ENCODE data around the gene PBXIP1. TPM values are rescaled to one million over a fixed set of nuclear protein-coding genes. Genes with fewer than 3 reads are reported as not detected.

The PBXIP1 gene
- 53.8 to 56.2 TPM (median 56.2 TPM) in 3 replicates for total RNA-seq

DNA sequence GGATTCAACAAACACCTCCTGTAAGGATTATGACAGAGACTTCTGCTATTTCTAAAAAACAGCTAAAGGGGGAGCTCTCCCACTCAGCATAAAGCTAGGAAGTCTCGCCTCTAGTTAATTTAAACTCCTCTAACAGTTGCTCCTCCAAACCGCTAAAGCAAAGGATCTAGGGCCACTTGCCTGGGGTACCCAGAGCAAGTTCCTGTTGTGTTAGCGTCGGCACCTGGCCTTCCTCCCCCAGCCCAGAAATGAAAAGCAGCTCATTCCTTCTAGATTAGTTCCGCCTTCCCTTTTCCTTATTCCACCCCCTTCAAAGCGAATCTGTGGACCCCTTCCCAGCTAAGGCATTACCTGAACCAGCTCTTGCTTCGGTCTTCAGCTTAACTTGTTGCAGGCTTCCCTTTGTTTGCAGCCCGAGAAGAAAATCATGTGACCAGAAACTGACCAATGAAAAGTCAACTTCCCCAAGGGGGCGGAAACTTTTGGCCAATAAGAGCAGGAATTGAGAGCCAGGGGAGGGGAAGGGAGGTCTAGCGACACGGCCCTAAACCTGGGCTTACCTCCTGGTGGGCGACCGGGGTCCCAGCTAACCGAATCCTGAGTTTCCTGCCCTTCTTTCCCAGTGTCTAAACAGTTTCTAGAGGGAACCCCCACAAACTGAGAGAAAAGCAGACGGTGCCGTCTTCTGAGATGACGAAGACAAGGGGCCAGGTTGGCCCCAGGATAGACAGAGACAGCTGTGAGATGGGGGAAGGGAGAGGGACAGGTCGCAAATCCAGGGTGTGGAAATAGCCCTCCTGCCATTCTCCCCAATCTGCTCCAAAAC, at the start of gene PBXIP1:
Gene PBXIP1 (minus strand): TSS at position 382 of the 826 bp plus-strand sequence. CDS start 2,378 bp downstream, outside the sequence.
- DNase-seq (ENCODE audit: low spot score in 2 of 2, unreplicated experiment in 2 of 2), result peak; percentile 58 to 80
- H3K4me3 Mint-ChIP-seq, result peak within 1 kb of the TSS; percentile 85

DNA sequence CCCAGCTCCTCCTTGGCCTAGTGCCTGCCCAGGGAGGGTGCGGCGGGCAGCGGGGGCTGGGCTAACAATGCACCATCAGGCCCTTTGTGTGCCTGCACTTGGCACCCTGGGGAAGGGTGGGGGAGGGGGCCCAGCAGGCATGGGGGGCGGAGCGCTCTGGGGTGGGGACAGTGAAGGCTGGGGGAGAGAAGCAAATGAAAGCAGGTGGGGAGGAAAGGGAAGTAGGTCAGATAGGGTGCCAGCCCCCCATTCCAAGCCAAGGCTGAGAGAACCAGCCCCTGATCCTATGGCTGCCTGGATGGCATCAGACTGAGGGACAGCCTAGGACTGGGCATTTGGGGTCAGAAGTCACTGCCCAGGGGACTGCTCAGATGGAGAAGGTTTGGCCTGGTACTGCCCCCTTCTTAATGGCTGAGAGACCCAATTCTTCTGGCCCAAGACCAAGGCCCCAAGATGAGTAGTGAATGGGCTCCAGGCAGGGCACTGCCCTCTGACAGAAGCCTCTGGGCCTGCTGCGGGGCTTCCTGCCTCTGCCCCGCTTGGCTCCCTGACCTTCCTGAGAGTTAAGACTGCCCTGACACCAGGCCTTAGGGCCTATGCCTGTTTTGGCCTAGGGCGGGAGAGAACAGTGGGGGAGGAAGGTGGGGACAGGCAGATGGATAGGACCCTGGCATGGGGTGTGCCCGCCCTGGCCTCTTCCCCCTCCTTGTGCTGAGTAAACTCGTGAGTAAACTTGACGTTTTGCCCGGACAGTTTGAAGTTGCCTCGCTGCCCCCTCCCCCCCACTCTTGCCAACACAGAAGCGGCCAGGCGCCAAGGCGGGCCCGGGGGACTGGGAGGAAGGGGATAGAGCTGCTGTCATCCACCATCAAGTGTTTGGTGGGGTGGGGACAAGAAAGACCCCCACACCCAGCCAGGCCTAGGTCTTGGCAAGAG, 49.4 kb upstream of the PBXIP1 start:
- Mint-ChIP-seq H3K4me1 (peaks cover 21% of the 10 kb centered on the region), H3K4me3 (no peak overlapping the region), H3K27me3 (ENCODE audit: low read depth) (no peaks in the 10 kb centered on the region), H3K27ac (peak overlapping the region; percentile 64), H3K36me3 (no peaks in the 10 kb centered on the region), H3K9me3 (no peaks in the 10 kb centered on the region)
- DNase-seq (ENCODE audit: low spot score in 2 of 2, unreplicated experiment in 2 of 2), result no peak
- no peak for TF ChIP-seq CTCF (IDR thresholded peaks at IDR 0.05; ENCODE audit: unreplicated experiment)

More for the DNA sequence above, at the start of gene PBXIP1:
- no peak for TF ChIP-seq CTCF (IDR thresholded peaks at IDR 0.05; ENCODE audit: unreplicated experiment)
- Mint-ChIP-seq H3K27ac (peak within 1 kb of the TSS; percentile 97), H3K4me1 (peaks cover 64% of the 10 kb centered on the region), H3K27me3 (ENCODE audit: low read depth) (no peaks in the 10 kb centered on the region), H3K36me3 (peaks cover under 1% of the 10 kb centered on the region), H3K9me3 (no peaks in the 10 kb centered on the region)

- peaks cover 21% of the 10 kb centered on the region for H3K4me1 Mint-ChIP-seq
- H3K36me3 Mint-ChIP-seq, result no peaks in the 10 kb centered on the region
- H3K27me3 Mint-ChIP-seq (ENCODE audit: low read depth), result no peaks in the 10 kb centered on the region
- peak overlapping the region; percentile 96 for H3K4me3 Mint-ChIP-seq
- H3K9me3 Mint-ChIP-seq, result no peaks in the 10 kb centered on the region
- no peak for TF ChIP-seq CTCF (IDR thresholded peaks at IDR 0.05; ENCODE audit: unreplicated experiment)
- no peak for DNase-seq (ENCODE audit: low spot score in 2 of 2, unreplicated experiment in 2 of 2)
- peak overlapping the region; percentile 86 for H3K27ac Mint-ChIP-seq
Observed at GRCh38 chr1:155004352-155005075, 48.6 kb upstream of the PBXIP1 start.

DNA sequence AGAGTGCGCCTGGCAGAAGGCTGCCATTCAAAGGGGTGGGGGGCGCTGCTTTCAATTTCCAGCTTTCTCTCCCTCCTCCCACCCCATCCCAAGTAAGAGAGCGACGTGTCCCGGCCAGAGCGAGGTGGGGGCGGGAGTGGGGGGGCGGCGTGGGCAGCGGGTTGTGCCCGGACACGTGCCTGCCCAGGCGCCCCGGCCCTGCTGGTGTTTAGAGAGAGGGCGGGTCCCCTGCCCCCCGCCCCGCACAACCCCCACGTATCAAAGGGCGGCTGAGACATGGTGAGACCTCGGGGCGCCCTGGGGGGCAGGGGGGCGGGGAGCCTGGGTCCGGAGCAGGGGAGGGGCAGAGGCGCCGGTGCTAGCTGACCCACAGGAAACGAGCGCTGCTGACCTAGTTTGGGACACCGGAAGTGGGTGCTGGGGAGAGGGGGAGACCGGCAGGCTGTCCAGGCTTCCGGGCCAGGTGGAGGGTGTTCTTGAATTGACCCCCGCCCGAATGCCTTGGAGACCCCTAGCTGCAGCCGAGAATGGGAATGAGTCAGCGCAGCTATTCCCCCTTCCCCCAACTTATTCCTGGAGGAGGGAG, 48.0 kb upstream of the PBXIP1 start:
- H3K36me3 Mint-ChIP-seq, result no peaks in the 10 kb centered on the region
- DNase-seq (ENCODE audit: low spot score in 2 of 2, unreplicated experiment in 2 of 2), result no peak
- H3K27ac Mint-ChIP-seq, result peak overlapping the region; percentile 92
- no peaks in the 10 kb centered on the region for H3K9me3 Mint-ChIP-seq
- no peak for TF ChIP-seq CTCF (IDR thresholded peaks at IDR 0.05; ENCODE audit: unreplicated experiment)
- no peaks in the 10 kb centered on the region for H3K27me3 Mint-ChIP-seq (ENCODE audit: low read depth)
- peaks cover 24% of the 10 kb centered on the region for H3K4me1 Mint-ChIP-seq
- H3K4me3 Mint-ChIP-seq, result peak overlapping the region; percentile 96
